HUDEP-2 (cell line): Measurements from ENCODE around the gene VWA3B.
"Not testable (repeated sequence)": the region's sequence is repeated elsewhere in the genome, so short reads cannot be mapped to it uniquely, and the experiment has no call there.

Experiments used
- DNase-seq, 76 experiments: peaks; one replicate each; lab custom pipeline; 2025; ENCODE audit not compliant: unreplicated experiment in 76 of 76; lab: John Stamatoyannopoulos, UW

The VWA3B gene

DNA sequence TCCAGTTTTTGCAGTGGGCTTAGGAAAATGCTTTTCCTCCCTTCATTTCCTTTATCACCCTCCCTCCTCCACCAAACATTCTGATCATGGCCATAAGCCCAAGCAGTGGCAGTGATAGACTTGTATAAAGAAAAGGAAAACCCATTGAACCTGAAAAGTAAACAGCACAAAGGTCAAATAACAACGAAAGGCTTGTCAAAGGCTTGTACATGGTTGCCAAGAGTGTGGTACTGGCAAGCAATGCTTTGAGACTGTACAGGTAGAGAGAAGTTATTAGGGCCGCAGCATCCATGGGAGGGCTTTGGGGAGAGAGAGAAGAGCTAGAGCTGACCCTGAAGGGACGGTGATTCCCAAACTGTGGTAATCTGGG lies 2.1 kb upstream of the VWA3B start:
- no peak for DNase-seq

DNA sequence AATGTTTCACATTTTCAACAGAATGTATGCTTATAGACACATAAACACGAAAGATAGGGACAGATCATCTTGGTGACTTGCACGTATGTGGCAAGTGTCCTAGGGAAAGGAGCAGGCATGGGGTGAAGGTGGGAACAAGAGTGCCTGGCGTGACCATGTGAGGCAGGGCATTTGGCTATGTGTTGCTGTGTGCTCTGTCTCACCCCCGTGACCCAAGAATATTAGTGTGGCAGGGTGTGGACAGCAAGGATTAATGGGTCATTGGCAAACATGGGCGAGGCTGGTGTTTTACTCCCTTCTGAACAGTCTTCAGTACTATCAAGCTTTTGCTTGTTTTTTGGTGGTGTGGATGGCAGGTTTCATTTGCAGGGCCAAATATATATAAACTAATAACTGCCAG lies 1.3 kb upstream of the VWA3B start:
- no peak for DNase-seq

DNA sequence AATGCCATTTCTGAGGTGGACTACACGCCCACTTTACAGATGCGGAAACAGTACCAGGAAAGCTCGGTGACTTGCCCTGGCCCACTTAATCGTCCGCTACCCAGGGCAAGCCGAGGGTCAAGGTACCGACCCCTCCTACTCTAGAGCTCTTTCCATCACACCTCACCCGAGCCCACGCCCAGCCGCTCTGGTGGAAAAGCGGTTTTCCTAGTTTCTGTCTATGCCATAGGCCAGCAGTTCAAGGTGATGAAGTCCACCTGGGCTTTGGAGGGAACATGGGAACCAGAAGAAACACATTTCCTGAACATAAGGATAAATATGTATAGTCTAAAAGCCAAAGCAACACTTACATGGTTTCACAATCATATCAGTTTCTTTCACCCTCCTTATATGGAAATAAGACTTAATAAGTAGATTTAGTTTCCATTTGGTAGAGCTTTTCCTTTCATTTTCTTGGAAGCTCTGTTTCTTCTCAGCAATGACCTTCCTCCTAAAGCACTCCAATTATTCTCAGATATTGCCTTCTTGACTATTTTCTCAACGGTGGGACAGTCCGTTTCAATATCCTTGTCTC lies 567 bp downstream of the VWA3B start:
- no peak for DNase-seq

DNA sequence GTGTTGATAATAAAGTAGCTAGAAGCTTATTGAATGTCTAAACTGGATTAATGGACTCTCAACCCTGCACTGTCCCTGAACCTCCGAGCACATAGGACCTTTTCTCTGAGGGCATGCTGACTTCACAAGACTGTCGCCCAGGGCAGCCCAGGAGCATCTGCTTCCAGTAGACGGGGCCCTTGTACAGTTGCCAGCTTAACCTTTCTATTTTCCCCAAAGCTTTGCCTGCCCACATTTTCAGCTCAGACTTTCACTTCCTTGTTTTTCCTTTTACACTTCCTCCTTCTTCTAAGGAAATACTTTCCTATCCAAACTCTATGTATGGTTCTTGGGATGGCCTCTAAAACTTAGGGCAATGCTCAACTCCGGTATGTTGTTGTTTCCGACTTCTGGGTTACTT lies 1.3 kb downstream of the VWA3B start:
- DNase-seq: no peak

DNA sequence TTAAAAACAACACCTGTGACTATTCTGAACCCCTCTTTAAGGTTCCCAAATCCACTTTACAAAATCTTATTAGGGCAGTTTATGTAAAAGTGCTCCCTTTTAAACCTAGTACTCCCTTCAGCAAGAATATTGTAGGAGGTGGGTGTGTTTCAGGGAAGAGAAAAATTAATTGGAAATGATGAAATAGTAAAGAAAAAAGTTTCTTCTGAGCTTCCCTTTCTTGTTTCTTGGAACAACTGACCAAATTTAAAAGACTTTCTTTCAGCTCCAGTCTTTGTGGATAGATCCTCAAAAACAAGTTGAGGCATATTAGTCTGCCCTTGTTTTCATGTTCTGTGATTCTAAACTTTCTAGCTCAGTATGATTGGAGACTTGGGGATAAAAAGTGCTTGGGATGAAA lies 3.0 kb downstream of the VWA3B start:
- DNase-seq: peak in 1 of 76 experiments; percentile 1

DNA sequence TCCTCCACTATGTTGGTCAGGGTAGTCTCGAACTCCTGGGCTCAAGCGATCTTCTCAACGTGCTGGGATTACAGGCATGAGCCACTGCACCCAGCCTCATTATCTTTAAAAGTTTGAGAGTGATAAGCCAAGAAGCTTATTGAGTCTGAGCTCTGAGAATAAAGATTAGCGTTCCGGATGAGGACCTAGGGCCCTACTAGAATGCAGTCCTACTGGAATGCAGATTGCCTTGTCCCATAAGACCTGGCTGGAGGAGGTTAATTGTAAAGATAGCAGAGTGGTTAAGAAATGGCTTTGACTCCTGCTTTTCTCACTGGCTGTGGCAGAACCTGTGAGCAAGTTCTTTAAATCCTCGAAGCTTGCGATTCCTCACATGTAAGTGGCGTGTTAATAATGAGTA lies 4.0 kb downstream of the VWA3B start:
- DNase-seq: no peak

DNA sequence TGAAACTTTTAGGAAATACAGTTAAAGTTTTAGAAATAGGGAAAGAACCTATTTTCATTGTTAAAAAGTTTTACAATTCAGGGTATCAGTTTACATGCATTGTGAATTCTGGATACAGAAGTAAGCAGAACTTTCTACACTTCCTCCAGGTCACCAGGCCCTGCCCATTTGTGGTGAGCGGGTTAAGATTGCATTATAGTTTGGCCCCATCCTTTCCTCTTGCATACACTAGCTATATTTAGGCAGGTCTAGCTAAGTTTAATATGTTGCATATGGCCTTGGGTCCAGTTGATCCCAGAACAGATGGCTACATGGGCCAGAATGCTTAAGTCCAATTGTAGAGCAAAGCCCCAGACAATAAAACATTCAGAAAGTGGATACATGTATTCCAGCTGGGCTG lies 4.8 kb downstream of the VWA3B start:
- no peak for DNase-seq

DNA sequence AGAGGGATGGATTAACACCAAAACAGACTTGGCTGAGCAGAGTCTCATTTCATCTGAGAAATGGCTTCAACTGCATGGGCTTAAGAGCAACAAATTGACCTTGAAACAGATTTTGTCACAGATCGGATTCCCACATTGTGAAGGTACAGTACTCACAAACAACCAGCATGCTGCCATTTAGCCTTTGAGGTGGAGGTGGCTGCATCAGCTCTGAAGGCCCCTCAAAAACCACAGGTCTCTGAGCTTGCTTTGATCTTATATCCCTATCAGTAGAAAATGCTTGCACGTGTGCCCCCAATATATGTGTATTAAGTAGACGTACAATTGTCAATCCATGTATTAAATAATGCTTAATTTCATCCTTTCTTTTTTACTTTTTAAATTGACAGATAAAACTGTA lies 6.2 kb downstream of the VWA3B start:
- DNase-seq: no peak

DNA sequence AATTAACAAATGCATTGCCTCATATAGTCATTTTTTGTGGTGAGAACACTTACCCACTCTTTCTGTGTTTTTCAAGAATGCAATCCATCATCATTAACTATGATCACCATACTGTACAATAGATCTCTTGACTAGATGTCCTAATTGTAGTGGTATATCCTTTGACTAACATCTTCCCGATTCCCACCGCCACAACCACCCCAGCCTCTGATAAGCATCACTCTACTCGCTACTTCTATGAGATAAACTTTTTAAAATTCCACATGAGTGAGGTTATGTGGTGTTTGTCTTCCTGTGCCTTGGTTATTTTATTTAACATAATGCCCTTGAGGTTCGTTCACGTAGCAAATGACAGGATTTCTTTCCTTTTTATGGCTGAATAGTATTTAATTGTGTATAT lies 6.6 kb downstream of the VWA3B start:
- DNase-seq: no peak

DNA sequence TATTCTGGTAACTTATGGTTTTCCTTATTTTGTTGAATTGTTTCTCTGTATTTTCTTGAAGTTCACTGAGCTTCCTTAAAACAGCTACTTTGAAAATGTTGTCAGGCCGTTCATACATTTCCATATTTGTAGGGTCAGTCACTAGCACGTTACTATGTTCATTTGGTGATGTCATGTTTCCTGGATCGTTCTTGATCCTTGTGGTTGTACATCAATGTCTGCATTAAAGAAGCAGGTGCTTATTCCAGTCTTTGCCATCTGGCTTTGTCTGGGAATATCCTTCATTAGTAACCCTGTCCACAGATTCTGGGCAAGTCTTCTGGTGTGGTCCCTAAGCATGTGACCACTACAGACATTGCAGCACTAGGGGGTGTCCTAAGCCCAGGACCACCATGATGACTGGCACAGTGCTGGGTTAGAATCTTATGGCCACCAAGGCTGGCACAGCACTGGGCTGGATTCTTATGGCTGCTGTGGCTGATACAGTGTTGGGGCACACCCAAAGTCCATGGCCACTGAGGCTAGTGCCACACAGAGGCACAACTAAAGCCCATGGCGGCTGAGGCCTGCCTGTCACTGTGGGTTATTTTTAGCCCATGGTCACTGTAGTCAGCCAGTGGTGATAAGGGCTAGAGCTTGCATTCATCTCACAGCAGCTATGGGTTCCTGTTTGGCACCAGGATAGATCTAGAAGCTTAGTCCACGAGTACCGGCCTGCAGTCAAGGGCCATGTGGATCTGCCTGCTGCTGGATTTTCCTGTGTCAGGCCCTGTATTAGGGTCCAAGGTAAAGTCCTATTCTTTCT lies 13.2 kb downstream of the VWA3B start:
- DNase-seq: no peak

DNA sequence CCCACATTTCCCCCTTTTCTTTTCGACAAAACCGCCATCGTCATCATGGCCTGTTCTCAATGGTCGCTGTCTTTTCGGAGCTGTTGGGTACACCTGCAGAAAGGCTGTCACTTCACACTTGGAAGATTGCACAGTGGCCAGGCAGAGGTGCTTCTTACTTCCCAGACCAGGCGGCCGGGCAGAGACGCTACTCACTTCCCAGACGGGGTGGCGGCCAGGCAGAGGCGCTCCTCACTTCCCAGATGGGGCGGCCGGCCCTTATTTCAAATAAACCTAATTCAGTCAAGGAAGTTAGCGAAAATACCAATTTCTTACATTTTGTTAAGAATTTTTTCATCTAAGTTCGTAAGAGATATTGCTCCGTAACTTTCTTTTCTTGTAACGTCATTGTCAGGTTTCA lies 15.3 kb downstream of the VWA3B start:
- DNase-seq: not testable (repeated sequence)

DNA sequence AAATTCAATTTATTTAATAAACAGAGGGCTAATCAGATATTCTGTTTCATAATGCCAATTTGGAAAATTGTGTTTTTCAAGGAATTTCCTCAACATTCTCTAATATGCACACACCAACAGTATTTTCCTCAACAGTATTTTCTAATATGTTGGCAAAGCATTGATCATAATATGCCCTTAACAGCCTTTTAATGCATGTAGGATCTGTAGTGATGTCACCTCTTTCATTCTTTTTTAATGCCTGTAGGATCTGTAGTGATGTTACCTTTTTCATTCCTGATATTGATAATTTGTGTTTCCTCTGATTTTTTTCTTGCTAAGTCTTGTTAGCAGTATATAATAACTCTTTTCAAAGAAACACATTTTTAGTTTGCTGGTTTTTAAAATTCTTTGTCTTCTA lies 15.9 kb downstream of the VWA3B start:
- DNase-seq: no peak

DNA sequence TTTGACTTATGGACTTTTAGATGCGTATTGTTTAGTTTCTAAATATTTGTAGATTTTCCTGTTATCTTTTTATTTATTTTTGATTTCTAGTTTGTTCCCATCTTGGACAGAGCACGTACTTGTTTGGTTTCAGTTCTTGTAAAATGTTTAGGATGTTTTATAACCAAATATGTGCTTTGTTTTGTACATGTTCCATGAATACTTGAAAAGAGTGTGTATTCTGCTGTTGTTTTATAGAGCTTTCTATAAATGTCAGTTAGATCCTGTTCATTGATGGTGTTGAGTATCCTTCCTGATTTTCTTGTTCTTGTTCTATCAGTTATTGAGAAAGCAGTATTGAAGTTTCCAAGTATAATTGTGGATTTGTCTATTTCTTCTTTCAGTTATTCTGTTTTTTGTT lies 21.1 kb downstream of the VWA3B start:
- no peak for DNase-seq

DNA sequence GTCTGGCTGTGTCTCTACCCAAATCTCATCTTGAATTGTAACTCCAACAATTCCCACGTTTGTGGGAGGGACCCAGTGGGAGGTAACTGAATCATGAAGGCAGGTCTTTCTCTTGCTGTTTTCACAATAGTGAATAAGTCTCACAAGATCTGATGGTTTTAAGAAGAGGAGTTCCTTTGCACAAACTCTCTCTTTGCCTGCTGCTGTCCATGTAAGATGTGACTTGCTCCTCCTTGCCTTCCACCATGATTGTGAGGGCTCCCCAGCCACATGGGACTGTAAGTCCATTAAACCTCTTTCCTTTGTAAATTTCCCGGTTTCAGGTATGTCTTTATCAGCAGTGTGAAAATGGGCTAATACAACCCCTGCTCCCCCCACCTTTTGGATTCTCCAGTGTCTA lies 23.8 kb downstream of the VWA3B start:
- DNase-seq: no peak

DNA sequence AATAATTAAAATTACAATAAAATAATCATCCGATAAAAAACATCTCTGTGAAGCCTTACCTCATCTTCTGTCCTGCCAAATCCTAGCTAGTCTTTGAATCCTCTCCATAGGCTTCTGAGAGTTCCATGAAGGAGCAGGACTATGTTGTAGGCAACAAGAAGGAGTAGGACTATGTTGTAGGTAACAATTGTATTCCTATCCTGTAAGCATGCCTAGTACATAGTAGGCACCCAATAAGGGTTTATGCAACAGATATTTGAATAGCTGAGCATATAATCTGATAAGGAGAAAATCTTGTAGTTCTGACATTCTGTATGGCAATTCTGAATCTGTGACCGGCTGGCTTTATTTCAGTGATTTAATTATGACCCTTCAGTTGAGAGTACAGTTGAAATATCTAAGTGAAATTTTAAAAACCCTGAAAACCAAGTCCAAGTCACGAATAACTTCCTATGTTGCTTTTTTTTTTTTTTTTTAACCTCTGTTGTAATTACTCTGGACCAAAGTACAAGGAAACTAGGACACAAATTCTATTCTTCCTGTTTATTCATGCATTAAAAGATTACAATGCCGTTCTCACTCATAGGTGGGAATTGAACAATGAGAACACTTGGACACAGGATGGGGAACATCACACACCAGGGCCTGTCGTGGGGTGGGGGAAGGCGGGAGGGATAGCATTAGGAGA lies 27.8 kb downstream of the VWA3B start:
- DNase-seq: no peak

DNA sequence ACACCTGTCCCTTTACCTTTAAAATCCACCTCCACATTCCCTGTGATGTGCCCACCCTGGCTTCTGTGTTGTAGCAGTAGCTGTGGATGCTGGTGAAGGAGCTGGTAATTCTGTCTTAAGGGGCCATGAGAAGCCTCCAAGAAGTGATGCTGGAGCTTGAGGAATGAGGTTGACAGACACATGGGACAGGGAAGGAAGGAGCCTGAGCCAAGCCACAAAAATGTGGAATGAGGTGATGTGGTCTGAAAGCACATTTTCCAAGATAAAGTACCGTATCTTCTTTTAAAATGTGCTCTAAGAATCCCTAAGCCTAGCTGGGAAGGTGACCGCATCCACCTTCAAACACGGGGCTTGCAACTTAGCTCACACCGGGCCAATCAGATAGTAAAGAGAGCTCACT lies 31.2 kb downstream of the VWA3B start:
- no peak for DNase-seq

DNA sequence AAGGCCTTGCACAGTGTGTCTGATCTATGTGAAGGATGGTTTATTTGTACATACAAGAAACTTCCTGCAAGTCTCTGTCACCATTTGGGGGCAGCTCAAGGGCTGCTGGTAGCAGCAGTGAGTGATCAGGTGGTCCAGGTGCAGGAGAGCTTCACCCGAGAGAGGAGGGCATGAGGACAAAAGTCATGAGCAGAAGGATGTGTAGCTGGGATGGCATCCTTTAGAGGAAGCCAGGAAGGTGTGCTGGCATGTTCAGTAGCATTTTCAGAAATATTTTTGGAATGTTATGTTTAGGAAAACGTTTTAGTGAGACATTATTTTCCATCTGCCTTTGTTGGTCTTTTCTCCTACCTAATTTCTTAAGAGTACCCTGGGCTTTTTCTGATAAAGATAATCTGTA lies 31.9 kb downstream of the VWA3B start:
- DNase-seq: no peak

DNA sequence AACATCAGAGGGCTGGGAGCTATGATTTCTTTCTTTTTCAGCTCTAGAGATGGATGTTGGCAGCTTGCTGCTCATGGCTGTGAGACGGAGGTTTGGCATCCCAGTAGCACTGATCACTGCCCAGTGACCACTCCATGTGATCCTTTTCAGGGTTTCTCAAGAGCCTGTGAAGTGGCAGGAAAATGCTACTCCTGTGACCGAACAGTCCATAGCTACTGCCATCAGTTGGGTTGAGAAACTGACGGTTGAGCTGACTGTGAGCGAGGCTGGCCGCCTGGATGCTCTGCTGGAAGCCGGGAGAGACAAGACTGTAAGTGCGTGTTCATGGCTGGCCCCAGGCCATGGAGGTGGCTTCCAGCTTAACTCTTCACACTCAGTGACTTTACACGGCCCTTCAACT lies 34.2 kb downstream of the VWA3B start:
- DNase-seq: no peak

DNA sequence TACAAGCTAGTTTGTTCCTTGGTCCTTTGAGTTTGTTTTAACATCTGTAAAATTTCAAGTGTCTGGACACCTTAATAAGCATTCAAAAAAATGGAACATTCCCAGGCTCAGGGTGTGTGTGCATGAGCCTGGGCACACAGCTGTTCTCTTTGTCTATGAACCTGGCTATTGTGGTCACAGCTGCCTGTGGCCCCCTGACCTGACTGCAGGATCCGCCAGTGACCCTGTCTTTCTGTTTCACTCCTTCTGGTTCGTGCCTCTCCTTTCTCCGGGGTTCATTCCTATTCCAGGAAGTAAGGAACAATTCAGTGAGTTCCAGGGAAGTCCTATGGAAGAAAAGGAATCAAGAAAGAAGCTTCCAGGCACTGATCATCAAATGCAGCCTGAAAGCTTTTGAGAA lies 35.6 kb downstream of the VWA3B start:
- DNase-seq: no peak

DNA sequence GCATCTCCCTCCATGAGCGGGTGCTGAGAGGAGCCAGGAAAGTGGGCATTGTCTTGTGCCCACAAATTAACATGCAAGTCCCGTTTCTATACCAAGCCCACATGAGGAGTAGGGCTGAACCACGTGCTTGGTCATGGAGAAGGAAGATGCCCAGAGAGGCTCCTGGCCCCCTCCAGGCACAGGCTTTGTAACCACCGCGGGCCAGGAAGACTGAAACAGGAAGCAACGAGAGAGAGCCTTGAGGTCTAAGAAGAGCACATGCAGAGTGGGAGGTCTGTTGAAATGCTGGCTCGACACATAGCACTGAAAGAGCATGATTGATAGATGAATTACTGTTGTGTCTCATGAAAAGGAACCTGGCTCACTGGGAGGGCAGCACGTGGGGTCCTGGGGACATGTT lies 36.3 kb downstream of the VWA3B start:
- no peak for DNase-seq

DNA sequence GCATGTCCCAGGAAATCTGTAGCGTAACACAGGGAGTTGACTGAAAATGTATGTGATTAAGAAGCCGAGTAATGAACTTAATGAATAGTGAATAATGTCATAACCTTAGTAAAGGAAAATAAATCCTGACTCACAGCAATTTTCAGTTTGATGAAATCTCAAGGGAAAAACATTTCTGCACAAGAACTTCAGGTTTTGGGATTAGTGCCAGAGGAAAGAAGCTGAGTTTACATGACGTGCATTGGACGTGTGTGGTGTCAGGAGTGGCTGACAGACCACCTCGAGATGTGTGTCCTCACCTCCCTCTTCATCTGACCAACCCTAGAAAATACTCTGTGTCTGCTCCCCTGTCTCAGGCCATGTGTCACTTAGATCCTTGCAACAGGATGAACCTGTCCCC lies 39.1 kb downstream of the VWA3B start:
- no peak for DNase-seq
